TTC549 (cell line): ENCODE measurements around the gene B9D2.
"Not testable (repeated sequence)": the region's sequence is repeated elsewhere in the genome, so short reads cannot be mapped to it uniquely, and the experiment has no call there.

ENCODE experiments used
- FAIRE-seq: peaks from 2 replicates; lab custom pipeline; 2012; peaks lifted over from hg19 to GRCh38; lab: Jason Lieb, UNC

Gene B9D2

GRCh38 chr19:41354343-41354953 lies 9.5 kb downstream of the B9D2 start:
- no peak for FAIRE-seq

DNA sequence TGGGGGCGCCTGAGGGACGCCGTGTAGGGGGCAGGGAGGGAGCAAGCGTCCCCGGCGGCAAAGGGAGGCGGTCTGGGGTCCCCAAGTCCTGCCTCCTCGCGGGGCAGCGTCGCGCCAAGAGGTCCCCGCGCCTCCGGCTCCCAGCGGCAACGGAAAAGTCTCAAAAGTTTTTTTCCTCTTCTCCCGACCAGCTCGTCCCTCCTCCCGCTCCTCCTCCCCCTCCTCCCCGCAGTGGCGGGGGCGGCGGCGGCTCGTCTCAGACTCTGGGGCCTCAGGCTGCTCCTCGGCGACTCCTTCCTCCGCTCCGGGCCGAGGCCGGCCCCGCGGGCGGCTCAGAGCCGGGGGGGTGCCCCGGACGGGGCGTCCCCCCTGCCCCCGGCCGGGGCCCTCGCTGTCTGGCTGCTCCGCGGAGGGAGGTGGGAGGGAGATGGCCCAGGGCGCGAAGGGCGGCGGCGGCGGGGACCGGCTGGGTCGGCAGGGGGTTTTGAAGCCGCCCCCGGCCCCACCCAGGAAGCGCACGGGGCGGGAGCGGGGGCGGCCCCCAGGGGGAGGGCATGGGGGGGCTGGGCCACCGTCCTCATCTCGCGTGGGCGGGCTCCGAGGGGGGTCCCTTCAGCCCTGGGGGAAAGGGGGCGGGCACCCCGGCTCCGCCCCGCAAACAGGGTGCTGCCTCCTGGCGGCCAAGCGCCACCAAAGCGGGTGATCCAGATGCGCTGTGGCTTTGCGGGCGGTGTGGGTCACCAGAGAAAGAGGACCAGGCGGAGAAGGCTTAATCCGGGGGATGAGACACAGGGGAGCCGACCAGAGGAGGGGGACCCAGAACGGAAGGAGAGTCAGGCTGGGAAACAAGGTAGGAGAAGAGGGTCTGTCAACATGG lies 10.2 kb downstream of the B9D2 start, which contains the start of gene TGFB1:
Gene TGFB1 (minus strand): TSS at position 457 of the 877 bp plus-strand sequence. CDS start 878 bp downstream, outside the sequence.
- no peak for FAIRE-seq

DNA sequence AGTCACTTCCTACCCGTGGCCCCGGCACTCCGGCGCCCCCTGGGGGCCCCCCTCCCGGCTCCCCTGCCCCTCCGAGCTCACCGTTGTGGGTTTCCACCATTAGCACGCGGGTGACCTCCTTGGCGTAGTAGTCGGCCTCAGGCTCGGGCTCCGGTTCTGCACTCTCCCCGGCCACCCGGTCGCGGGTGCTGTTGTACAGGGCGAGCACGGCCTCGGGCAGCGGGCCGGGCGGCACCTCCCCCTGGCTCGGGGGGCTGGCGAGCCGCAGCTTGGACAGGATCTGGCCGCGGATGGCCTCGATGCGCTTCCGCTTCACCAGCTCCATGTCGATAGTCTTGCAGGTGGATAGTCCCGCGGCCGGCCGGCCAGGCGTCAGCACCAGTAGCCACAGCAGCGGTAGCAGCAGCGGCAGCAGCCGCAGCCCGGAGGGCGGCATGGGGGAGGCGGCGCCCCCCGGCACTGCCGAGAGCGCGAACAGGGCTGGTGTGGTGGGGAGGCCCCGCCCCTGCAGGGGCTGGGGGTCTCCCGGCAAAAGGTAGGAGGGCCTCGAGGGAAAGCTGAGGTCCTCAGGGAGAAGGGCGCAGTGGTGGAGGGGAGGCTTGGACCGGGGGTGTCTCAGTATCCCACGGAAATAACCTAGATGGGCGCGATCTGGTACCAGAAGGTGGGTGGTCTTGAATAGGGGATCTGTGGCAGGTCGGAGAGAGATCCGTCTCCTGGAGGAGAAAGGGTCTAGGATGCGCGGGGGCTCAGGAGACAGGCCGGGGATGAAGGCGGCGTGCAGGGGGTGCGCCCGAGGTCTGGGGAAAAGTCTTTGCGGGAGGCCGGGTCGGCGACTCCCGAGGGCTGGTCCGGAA lies 11.1 kb downstream of the B9D2 start:
- FAIRE-seq: no peak

DNA sequence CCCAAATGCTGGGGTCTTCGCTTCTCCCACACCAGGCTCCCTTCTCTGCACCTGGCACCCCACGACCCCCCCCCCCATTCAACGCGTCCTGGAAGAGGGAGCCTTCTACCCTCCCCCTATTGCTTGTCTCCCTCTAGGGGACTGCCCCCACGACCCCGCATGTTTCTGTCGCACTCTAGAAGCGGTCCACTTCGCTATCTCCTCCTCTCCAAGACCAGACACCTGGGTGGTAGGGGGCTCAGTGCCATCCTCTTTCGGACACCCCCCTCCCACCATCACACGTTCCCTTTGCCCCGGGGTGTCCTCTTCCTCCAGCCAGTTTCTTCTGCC lies 11.7 kb downstream of the B9D2 start:
- no peak for FAIRE-seq

DNA sequence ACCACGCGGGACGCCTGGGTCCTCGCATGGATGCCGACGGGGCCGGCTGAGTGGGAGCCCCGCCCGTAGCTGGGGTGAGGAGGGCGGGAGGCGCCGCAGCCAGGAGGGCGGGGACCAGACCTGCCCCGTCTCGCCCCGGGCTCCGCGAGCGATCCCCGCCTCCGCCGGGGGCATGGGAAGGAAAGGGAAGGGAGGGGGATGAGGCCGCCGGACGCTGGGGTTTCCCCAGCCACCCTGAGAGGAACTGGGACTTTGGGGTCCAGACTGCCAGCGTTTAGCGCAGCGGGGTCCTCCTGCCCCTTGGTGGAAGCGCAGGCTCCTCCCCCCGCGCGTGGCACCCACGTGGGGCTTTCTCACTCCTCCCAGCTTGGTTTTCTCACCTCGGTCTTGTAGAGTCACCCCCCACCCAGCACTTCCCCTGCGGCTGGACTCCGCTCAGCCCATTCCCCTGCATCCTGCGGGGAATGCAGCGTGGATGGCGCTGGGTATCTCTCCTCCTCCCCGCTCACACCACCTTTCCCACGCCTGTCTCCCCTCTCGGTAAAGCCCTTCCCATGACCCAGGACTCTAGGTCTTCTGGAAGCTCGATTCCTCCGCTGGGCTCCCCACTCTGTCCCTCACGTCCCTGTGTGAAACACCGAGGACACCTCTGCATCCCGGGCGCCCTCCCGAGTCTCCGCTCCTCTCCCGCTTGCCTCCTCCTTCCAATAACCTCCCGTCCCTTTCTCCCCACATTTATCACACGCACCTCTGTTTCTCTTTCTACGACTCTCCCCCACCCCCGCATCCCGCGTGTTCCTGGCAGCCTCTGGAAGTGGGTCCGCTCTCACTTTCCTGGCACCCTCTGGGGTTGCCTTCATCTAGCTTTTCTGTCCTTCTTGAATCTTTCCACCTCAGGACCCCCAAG lies 12.4 kb downstream of the B9D2 start:
- no peak for FAIRE-seq

DNA sequence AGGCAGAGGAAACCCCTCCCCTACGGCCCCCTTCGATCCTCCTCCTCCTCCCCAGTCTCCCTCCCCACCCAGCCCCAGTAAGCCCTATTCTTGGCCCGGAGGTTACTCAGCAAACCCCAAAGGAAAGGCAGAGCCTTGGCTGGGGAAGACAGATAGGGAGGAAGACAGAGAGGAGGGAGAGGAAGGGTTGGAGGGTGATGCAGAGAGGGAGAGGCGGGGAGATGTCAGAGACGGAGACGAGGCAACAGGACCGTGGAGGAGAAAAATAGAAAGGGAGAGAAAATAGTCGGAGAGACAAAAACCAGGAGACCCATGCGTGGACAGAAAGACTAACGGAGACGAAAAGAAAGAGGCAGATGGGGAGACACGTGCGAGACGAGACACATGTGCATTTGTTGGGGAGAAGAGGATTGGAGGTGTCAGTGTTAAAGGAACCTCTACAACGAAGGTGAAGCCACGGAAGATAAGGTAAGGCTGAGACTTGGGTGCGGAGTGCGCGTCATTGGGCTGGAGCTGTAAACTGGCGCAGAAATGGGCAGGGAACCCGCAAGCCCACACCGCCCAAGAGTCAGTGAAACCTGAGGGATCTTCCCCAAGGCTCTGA lies 13.1 kb downstream of the B9D2 start:
- FAIRE-seq: no peak

GRCh38 chr19:41346916-41347315 lies 17.0 kb downstream of the B9D2 start:
- FAIRE-seq: not testable (repeated sequence)

- FAIRE-seq: no peak
These were observed 19.8 kb downstream of the B9D2 start for GRCh38 chr19:41344162-41344561.

GRCh38 chr19:41341669-41342490 lies 22.1 kb downstream of the B9D2 start:
- no peak for FAIRE-seq

GRCh38 chr19:41339936-41340335 lies 24.0 kb downstream of the B9D2 start:
- FAIRE-seq: no peak

DNA sequence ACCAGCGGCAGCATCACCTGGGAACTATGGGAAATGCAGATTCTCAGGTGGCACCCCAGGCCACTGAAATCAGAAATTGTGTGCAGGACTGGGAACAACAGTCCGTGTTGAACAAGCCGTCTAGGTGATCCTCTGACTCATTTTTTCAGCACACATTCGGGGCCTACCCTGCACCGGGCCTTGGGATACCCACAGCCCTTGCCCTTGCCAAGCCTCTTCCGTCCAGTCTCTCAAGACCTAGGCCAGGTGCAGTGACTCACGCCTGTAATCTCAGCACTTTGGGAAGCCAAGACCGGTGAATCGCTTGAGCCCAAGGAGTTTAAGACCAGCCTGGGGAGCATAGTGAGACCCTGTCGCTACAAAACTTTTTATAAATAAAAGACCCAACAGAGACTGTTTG lies 28.5 kb downstream of the B9D2 start:
- FAIRE-seq: no peak

GRCh38 chr19:41334793-41335192 lies 29.2 kb downstream of the B9D2 start:
- no peak for FAIRE-seq

DNA sequence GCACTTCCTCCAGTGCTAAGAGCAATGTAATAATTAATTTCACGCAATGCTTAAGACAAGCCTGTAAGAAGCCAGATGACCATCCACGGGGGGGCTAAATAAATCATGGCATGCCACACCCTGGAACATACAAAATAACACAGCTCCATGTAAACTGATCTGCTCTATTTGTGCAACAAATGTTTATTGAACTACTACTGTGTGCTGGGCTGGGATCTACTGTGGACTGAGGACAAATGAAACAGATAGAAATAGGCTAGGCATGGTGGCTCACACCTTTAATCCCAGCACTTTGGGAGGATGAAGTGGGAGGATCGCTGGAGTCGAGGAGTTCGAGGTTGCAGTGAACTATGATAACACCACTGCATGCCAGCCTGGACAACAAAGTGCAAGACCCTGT lies 31.5 kb downstream of the B9D2 start:
- no peak for FAIRE-seq

- no peak for FAIRE-seq
These were observed 31.9 kb downstream of the B9D2 start for GRCh38 chr19:41332000-41332399.

DNA sequence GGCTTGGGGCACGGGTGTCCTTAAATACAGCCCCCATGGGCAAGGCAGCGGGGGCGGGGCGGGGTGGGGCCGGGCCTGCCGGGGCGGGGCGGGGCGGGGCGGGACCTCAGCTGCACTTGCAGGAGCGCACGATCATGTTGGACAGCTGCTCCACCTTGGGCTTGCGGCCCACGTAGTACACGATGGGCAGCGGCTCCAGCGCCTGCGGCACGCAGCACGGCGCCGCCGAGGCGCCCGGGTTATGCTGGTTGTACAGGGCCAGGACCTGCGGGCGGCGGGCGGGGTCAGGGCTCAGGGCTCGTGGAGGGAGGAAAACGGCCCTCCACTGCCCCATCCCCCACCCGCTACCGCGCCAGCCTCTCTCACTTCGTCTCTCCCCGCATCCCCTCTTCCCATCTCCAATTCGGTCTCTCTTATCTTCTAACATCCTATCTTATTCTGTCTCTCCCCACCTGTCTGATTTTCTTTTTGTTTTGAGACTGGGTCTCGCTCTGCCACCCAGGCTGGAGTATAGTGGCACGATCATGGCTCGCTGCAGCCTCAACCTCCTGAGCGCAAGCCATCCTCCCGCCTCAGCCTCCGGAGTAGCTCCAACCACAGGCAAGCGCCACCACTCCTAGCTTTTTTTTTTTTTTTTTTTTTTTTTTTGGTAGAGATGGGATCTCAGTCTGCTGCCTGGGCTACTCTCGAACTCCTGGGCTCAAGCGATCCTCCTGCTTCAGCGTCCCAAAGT lies 32.8 kb downstream of the B9D2 start:
- FAIRE-seq: no peak

DNA sequence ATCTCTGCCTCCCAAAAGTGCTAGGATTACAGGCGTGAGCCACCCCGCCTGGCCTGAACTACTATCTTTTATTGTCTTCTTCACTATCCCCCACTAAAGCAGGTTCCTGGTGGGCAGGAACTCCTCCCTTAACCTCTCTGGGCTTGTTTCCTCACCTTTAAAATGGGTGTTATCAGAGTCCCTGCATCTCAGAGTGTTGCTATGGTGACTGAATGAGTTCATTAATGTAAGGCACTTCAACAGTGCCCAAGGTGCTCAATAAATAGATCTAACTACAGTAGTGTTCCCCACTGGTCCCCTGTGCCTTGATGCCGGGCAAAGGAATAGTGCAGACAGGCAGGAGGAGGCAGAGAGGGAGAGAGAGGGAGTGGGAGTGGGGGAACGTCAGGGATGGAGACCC lies 33.5 kb downstream of the B9D2 start:
- no peak for FAIRE-seq

DNA sequence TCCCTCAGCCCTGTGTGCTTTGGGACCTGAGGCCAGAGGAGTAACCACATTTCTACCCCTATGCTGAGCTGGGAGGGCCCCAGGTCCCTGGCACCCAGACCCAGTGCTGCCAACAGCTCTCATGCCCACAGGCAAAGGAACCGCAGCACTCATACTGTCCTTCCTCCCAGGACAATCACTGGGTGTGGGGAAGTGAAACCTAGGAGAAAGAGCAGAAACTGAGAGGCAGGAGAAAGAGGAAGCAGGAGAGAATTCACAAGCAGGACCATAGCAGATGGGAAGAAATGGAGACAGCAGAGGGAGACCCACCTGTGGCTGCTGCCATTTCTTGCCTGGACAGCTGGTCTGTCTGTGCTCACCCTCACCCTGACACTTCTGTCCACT lies 35.1 kb downstream of the B9D2 start:
- no peak for FAIRE-seq

DNA sequence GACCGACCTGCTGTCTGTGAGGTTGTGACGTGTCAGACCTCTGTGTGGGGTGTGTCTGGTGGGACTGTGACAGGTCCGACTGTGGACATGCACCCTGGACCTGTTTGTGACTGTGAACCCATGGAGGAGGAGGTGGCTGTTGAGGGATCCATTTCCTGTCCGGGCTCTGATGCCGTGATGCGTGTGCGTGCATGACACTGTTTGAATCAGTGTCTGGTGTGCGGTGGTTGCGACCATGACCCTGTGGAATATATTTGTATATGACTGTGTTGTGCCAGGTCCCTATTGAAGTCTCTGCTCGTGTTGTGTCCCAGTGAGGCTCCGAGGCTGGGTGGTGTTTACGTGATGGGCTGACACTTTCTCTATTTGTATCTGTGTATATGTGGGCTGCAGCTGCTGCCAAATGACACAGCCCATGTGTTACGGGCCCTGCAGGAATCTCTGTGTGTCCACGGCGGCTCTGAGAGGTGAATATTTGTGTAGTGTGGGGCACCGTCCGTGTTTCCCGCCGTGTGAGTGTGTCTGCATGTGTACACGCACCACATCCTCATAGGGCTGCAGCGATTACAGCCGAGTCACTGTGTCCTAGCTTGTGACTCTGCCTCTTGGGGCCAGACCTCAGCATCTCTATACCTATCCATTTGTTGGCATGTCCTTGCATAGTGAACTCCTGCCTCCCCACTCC lies 35.6 kb downstream of the B9D2 start:
- FAIRE-seq: no peak

- no peak for FAIRE-seq
These were observed 36.3 kb downstream of the B9D2 start for GRCh38 chr19:41327576-41328156.
